Smooth muscle cell (in vitro differentiated cells): ENCODE results near the gene GNRHR. TPM values are rescaled to one million over a fixed set of nuclear protein-coding genes. Genes with fewer than 3 reads are reported as not detected.

Source experiments
- DNase-seq: peaks from one replicate; lab custom pipeline; 2025; ENCODE audit not compliant: unreplicated experiment; lab: John Stamatoyannopoulos, UW
- H2AFZ ChIP-seq: fragments of 200-600 bp; sonication (generic); 2 replicates; pipeline ENCODE4 v1.6.0; 2016; ENCODE audit warnings: antibody characterized with exemption, low read depth, mild to moderate bottlenecking
- H3F3A ChIP-seq: fragments of 200-600 bp; sonication (generic); 2 replicates; pipeline ENCODE4 v1.6.0; 2017; ENCODE audit warnings: antibody characterized with exemption, low read depth
- H3K27ac ChIP-seq: fragments of 200-600 bp; sonication (generic); 2 replicates; pipeline ENCODE4 v1.5.1; 2016; ENCODE audit warnings: low read depth, mild to moderate bottlenecking
- H3K27me3 ChIP-seq: fragments of 200-600 bp; sonication (generic); 2 replicates; pipeline ENCODE4 v1.6.1; 2016; ENCODE audit warnings: low read depth, mild to moderate bottlenecking
- H3K36me3 ChIP-seq: fragments of 200-600 bp; sonication (generic); 2 replicates; pipeline ENCODE4 v1.5.1; 2016; ENCODE audit warnings: low read depth
- H3K4me1 ChIP-seq: fragments of 200-600 bp; sonication (generic); 2 replicates; pipeline ENCODE4 v1.5.1; 2016; ENCODE audit warnings: low read depth
- H3K4me2 ChIP-seq: fragments of 200-600 bp; sonication (generic); 2 replicates; pipeline ENCODE4 v1.6.0; 2016; ENCODE audit warnings: mild to moderate bottlenecking
- H3K4me3 ChIP-seq: fragments of 200-600 bp; sonication (generic); 2 replicates; pipeline ENCODE4 v1.5.1; 2016; ENCODE audit warnings: mild to moderate bottlenecking
- H3K79me2 ChIP-seq: fragments of 200-600 bp; sonication (generic); 2 replicates; pipeline ENCODE4 v1.6.0; 2016; ENCODE audit warnings: low read depth, mild to moderate bottlenecking
- H3K9ac ChIP-seq: fragments of 200-600 bp; sonication (generic); 2 replicates; pipeline ENCODE4 v1.6.0; 2016; ENCODE audit warnings: low read depth
- H3K9me3 ChIP-seq: fragments of 200-600 bp; sonication (generic); replicated peaks from 2 replicates; pipeline ENCODE4 v1.5.1; 2016; ENCODE audit warnings: low read depth
- H4K20me1 ChIP-seq: fragments of 200-600 bp; sonication (generic); 2 replicates; pipeline ENCODE4 v1.6.0; 2016; ENCODE audit warnings: low read depth
- CTCF ChIP-seq: fragments of 200-600 bp; sonication (generic); IDR thresholded peaks from 2 replicates; pipeline ENCODE4 v1.5.1; 2017; ENCODE audit warnings: borderline replicate concordance, mild to moderate bottlenecking, antibody characterized with exemption; ENCODE audit not compliant: insufficient read depth, poor library complexity, severe bottlenecking
- WGBS: methylation state at CpG from one replicate; pipeline ENCODE4 v1.1.7; 2016; ENCODE audit warnings: low lambda C conversion rate; 5-methylcytosine and 5-hydroxymethylcytosine counted together
- polyA plus RNA-seq: library from polyadenylated mRNA; unstranded; fragments of >200 nt; fragmentation: Nextera tagmentation; extraction: Ambion mirVana; gene quantifications from 2 replicates; pipeline ENCODE4 v1.2.1, GENCODE V29; 2016
- total RNA-seq: library from RNA; depleted of rRNA; stranded (reverse); fragments of >200 nt; gene quantifications from 2 replicates; pipeline ENCODE4 v1.2.3, GENCODE V29; 2014

GNRHR gene
- total and polyA plus RNA-seq, 2 experiments from 2014 or later, result 0.27 TPM; not detected in 1

GRCh38 chr4:67746797-67747495 is 7.2 kb downstream of the GNRHR start:
- Histone ChIP-seq H3K27ac (no peak overlapping the region), H4K20me1 (no peaks in the 10 kb centered on the region), H3K4me1 (peaks cover 6% of the 10 kb centered on the region), H3K36me3 (no peaks in the 10 kb centered on the region), H3K4me2 (no peak overlapping the region), H3K9ac (no peak overlapping the region), H3K79me2 (no peaks in the 10 kb centered on the region), H3K4me3 (no peak overlapping the region), H3F3A (no peaks in the 10 kb centered on the region), H3K27me3 (no peaks in the 10 kb centered on the region), H3K9me3 (no peaks in the 10 kb centered on the region), H2AFZ (peak overlapping the region; percentile 18)
- TF ChIP-seq CTCF, result peak; percentile 70
- WGBS, result 64% methylated on average over 5 of the region's 5 CpGs
- DNase-seq, result no peak

GRCh38 chr4:67744561-67745283 is 9.5 kb downstream of the GNRHR start:
- Histone ChIP-seq H3K79me2 (no peaks in the 10 kb centered on the region), H3K9ac (no peak overlapping the region), H2AFZ (no peak overlapping the region), H3F3A (no peaks in the 10 kb centered on the region), H3K27me3 (no peaks in the 10 kb centered on the region), H4K20me1 (no peaks in the 10 kb centered on the region), H3K27ac (no peak overlapping the region), H3K4me1 (no peaks in the 10 kb centered on the region), H3K9me3 (no peaks in the 10 kb centered on the region), H3K4me2 (no peak overlapping the region), H3K4me3 (no peak overlapping the region), H3K36me3 (no peaks in the 10 kb centered on the region)
- DNase-seq, result no peak
- WGBS, result 82% methylated on average over 4 of the region's 4 CpGs
- no peak for TF ChIP-seq CTCF

- Histone ChIP-seq H3K27me3 (no peaks in the 10 kb centered on the region), H3F3A (no peaks in the 10 kb centered on the region), H3K4me2 (no peak overlapping the region), H4K20me1 (no peaks in the 10 kb centered on the region), H3K4me3 (no peak overlapping the region), H3K4me1 (no peaks in the 10 kb centered on the region), H3K27ac (no peak overlapping the region), H3K36me3 (no peaks in the 10 kb centered on the region), H2AFZ (no peak overlapping the region), H3K79me2 (no peaks in the 10 kb centered on the region), H3K9ac (no peak overlapping the region), H3K9me3 (no peaks in the 10 kb centered on the region)
- TF ChIP-seq CTCF, result no peak
- WGBS, result 97% methylated on average over 3 of the region's 3 CpGs
- no peak for DNase-seq
These were observed 11.0 kb downstream of the GNRHR start for GRCh38 chr4:67743194-67743593.
